ENCODE results near the gene PPFIBP1. TPM values are rescaled to one million over a fixed set of nuclear protein-coding genes. Genes with fewer than 3 reads are reported as not detected.
"Not testable (repeated sequence)": the region's sequence is repeated elsewhere in the genome, so short reads cannot be mapped to it uniquely, and the experiment has no call there.

PPFIBP1 gene
- total RNA-seq, 4 donors from 2014 or later = 47.2 to 77.3 (median 52.7) TPM

- H3K4me3 ChIP-seq (ENCODE audit: low read depth, poor library complexity, severe bottlenecking) = no peak overlapping the region
- WGBS, 2 donors = 45 to 64% methylated on average over 5 of the region's 5 CpGs
- TF ChIP-seq CTCF (IDR thresholded peaks at IDR 0.05) = no peak
- no peak for DNase-seq (ENCODE audit: low spot score in 2 of 2)
- intact Hi-C loops (cut with DNase I; ENCODE audit: low total_unique reads) = no loop called here
Measured at GRCh38 chr12:27542628-27543027, 18.6 kb downstream of the PPFIBP1 start.

GRCh38 chr12:27544858-27545257 is 20.9 kb downstream of the PPFIBP1 start:
- intact Hi-C loops (cut with DNase I; ENCODE audit: low total_unique reads); DNase-seq (ENCODE audit: low spot score in 2 of 2); H3K4me3 ChIP-seq (ENCODE audit: low read depth, poor library complexity, severe bottlenecking): not testable (repeated sequence)
- 93 to 100% methylated on average over 1 of the region's 1 CpG for WGBS, 2 donors

DNA sequence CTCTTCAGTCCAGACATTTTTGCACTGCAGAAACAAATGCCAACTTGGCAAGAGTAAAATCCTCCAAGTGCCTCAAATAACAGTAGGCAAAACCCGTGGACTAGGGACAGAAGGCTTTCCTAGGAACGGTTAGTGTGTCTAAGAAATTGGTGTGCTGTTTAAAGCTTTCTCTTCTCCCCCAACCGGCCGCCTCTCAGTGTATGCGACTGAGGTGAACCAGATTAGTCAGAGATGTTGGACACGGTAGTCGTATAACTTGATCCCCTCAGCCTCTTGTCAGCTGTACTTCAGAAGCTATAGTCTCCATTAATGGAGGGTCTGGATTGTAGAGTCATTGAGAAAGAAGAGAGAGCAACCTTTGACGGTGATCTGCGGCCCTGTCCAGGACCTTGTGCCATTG is 21.7 kb downstream of the PPFIBP1 start:
- no peak for DNase-seq (ENCODE audit: low spot score in 2 of 2)
- 52 to 58% methylated on average over 9 of the region's 9 CpGs for WGBS, 2 donors
- no peak for TF ChIP-seq CTCF (IDR thresholded peaks at IDR 0.05)
- TF ChIP-seq POLR2A (IDR thresholded peaks at IDR 0.05) = no peak
- intact Hi-C loops (cut with DNase I; ENCODE audit: low total_unique reads) = no loop called here
- H3K4me3 ChIP-seq (ENCODE audit: low read depth, poor library complexity, severe bottlenecking) = no peak overlapping the region

- H3K4me3 ChIP-seq (ENCODE audit: low read depth, poor library complexity, severe bottlenecking) = no peak overlapping the region
- 94 to 97% methylated on average over 5 of the region's 5 CpGs for WGBS, 2 donors
- intact Hi-C loops (cut with DNase I; ENCODE audit: low total_unique reads) = no loop called here
- TF ChIP-seq CTCF (IDR thresholded peaks at IDR 0.05) (no peak), POLR2A (IDR thresholded peaks at IDR 0.05) (no peak)
- DNase-seq (ENCODE audit: low spot score in 2 of 2) = no peak
Measured at GRCh38 chr12:27547592-27547991, 23.6 kb downstream of the PPFIBP1 start.

DNA sequence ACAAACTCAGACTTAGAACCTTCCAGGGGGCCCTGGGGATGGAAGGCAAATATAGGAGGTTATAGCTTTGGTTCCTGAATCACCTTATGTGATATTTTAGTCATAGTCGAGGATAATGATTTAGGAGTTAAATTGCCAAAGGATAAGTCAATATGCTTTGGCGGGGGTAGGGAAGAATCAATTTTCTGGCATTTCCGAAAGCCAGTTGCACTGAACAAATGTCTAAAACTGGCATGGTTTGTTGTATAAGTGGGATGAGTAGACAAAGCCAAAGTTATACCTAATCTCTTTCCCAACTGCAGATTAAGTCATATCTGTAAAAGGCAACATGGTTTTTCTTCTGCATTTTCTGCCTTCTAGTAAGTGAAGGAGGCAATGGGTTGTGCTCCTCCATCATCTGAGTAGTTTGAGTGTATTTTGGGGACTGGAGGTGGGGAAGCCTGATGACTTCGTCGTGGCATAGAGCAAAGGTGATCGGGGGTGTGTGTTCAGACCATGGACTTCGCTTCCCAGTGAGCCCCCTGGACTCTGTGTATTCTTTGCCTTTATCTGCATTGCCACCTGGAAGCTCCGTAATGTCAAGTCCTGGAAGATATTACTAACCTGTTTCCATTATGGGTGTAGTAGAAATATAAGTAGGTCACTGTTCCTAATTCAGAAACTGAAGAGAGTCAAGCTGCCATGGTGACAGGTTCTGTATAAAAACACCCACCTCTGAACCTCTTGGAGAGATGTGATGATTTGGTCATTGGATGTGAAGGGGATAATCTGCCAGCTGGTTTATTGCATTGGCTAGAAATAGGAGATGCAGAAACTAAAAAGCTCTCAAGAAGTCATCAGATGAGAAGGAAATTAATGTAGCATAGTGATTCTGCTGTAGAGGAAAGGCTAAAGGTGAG is 24.5 kb downstream of the PPFIBP1 start:
- WGBS, 2 donors = 82% methylated on average over 8 of the region's 8 CpGs
- no peak for TF ChIP-seq CTCF (IDR thresholded peaks at IDR 0.05)
- no peak for TF ChIP-seq POLR2A (IDR thresholded peaks at IDR 0.05)
- no peak overlapping the region for H3K4me3 ChIP-seq (ENCODE audit: low read depth, poor library complexity, severe bottlenecking)
- DNase-seq (ENCODE audit: low spot score in 2 of 2) = no peak
- intact Hi-C loops (cut with DNase I; ENCODE audit: low total_unique reads) = no loop called here

DNA sequence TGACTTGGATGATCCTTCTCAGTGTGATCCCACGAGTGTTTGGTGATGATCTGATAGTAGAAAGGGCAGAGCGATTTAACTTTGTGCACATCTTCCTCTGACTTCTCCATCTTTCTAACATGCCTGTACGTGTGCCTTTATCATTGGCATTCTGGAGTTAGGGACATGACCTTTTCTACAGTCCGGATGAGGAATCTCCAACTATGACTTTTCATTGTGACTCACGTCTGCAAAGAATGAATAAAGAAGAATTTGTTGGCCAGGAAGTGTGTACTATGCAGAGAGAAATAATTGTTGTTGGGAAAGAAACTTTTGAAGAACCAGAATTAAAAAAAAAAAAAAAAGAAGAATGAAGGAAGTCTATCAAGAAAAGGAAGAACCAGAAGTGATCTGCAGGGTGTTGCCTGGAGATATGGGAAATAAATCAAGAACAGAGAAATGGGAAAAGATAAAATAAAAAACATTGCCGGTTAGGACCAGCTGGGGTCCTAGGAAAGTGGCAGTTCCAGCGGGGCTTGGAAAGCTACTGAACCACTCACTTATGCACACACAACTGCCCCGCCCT is 25.3 kb downstream of the PPFIBP1 start:
- DNase-seq (ENCODE audit: low spot score in 2 of 2) = no peak
- intact Hi-C loops (cut with DNase I; ENCODE audit: low total_unique reads) = no loop called here
- TF ChIP-seq POLR2A (IDR thresholded peaks at IDR 0.05) = no peak
- TF ChIP-seq CTCF (IDR thresholded peaks at IDR 0.05) = no peak
- WGBS, 2 donors = 16 to 17% methylated on average over 8 of the region's 8 CpGs
- no peak overlapping the region for H3K4me3 ChIP-seq (ENCODE audit: low read depth, poor library complexity, severe bottlenecking)

Measured in lower leg skin (tissue), 4 donors.